NT2/D1 (cell line): ENCODE measurements around the gene KCTD10.

Experiments
- SUZ12 ChIP-seq: IDR thresholded peaks from 2 replicates; pipeline ENCODE4 v1.6.1; 2011; ENCODE audit not compliant: insufficient read length, insufficient read depth; ENCODE audit errors: extremely low read depth
- YY1 ChIP-seq: IDR thresholded peaks from 2 replicates; pipeline ENCODE4 v1.6.1; 2011; ENCODE audit not compliant: insufficient read length, insufficient read depth
- ZNF274 ChIP-seq: IDR thresholded peaks from 2 replicates; pipeline ENCODE4 v1.6.1; 2011; ENCODE audit warnings: mild to moderate bottlenecking, low read depth, low read length

DNA sequence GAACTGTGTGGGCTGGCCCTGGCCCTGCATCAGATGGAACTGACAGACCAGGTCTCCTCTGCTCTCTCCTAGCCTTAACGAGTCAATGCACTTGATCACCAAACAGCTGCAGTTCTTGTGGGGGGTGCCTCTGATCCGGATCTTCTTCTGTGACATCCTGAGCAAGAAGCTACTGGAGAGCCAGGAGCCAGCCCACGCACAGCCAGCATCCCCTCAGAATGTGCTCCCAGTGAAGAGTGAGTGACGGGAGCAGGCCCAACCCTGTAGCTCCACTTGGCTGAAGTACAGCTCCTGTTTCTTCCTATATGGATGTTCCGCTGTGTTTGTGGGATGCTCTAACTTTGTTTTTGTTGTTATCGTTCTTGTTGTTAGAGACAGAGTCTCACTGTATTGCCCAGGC, 24.2 kb upstream of the KCTD10 start:
- TF ChIP-seq SUZ12 (no peak), YY1 (no peak), ZNF274 (no peak)
